AG04450 (cell line): ENCODE data around the gene RPS6KB2. TPM values are rescaled to one million over a fixed set of nuclear protein-coding genes. Genes with fewer than 3 reads are reported as not detected.
A peak's percentile ranks its signal among the peaks of the same experiment; 100 is the strongest.

Experiments
- CTCF ChIA-PET: fragments of 300-600, 350-600 bp; formaldehyde crosslinking; extraction: SDS; loops from one replicate; lab custom pipeline; 2022; ENCODE audit warnings: antibody characterized with exemption, inconsistent platforms; lab: Charles Lee
- POLR2A ChIA-PET: fragments of 350-600 bp; formaldehyde crosslinking; extraction: SDS; loops from one replicate; lab custom pipeline; 2021; ENCODE audit warnings: antibody characterized with exemption, inconsistent platforms; lab: Yijun Ruan, JAX
- DNase-seq: peaks from one replicate; pipeline ENCODE4 v3.0.0-alpha.2; 2011; ENCODE audit warnings: low read depth, low spot score
- H3K27ac ChIP-seq: one replicate; pipeline ENCODE4 v1.5.1; 2012; ENCODE audit warnings: low read depth, low read length, control low read depth
- H3K27me3 ChIP-seq: one replicate; pipeline ENCODE4 v1.6.0; 2012; ENCODE audit warnings: low read length; ENCODE audit not compliant: control insufficient read depth, insufficient read depth
- H3K4me3 ChIP-seq: 2 replicates; pipeline ENCODE4 v1.5.1; 2011; ENCODE audit warnings: mild to moderate bottlenecking, low read depth, low read length, control low read depth
- H3K9me3 ChIP-seq: 2 replicates; pipeline ENCODE4 v1.5.1; 2012; ENCODE audit warnings: low read length; ENCODE audit not compliant: control insufficient read depth, insufficient read depth
- CTCF ChIP-seq: IDR thresholded peaks from 2 replicates; pipeline ENCODE4 v1.5.1; 2011; ENCODE audit warnings: low read depth, low read length, control low read depth, inconsistent platforms
- polyA plus RNA-seq: library from polyadenylated mRNA; depleted of rRNA; stranded (reverse); fragments of >200 nt; gene quantifications from 2 replicates; pipeline ENCODE4 v1.2.3, GENCODE V29; 2011

The RPS6KB2 gene
- polyA plus RNA-seq, 1 experiment = 36.0 TPM

DNA sequence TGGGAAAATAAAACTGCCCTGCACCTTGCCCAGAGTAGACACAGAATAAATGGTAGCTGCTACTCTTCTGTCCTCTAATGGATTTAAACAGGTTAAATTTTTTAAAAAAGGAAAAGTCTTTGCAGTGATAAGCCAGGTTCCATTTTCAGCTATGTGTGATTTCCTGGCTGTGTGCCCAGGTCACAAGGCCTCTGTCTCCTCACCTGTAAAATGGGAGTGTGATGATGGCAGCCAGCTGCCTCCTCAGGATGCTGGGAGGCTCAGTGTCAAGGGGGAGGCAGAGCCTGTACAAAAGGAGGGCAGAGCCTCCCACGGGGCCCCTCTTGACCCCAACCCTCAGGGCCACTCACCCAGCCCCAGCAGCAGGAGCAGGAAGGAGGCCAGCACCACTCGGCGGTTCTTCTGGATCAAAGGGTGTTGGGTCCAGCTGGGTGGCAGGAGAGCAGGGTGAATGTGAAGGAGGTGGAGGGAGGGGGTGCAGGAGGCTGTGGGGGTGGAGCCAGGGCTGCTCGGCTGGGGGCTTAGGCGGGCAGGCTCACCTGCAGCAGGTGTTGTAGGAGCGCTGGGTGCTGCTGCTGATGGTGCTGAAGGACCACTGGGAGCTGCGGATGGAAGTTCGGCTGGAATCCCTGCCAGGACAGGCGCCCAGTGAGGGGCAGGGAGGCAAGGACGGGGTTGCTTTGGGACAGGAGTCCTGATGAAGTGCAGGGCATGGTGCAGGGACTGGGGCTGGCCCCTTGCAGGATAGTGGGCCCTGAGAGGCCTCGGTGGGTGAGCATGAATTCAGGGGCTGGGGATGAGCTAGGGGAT lies 38.9 kb downstream of the RPS6KB2 start:
- Histone ChIP-seq H3K9me3 (peaks cover 10% of the 10 kb centered on the region; the same call in 1 of the 2 replicates), H3K27ac (no peak overlapping the region), H3K4me3 (no peak overlapping the region), H3K27me3 (no peaks in the 10 kb centered on the region)
- CTCF ChIA-PET = interaction anchor here (2.8 kb wide), 1 partner anchor 66 kb away, joined by 15 read pairs; the partner anchor contains the start of gene PPP1CA
- no peak for TF ChIP-seq CTCF
- POLR2A ChIA-PET = interaction anchor here (2.5 kb wide), 1 partner anchor 66 kb away, joined by 11 read pairs; the partner anchor contains the start of gene PPP1CA
- no peak for DNase-seq

DNA sequence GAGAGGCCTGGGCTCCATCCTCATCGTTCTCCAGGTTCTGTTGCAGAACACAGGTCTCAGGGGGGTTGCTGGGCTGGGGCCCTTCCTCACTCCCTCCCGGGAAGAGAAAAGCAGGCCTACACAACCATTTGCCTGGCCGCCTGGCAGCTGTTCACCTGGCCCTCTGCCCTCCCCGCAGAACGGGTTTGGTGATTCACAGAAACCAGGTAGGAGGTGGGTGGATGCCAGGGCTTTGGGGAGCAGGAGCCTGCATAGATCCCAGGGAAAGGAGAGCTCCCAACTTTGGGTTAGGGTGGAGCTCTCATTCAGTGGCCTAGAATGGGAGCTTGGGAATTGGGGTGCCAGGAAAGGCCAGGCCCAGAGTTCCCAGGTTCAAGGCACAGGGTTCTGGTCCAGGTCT lies 39.8 kb downstream of the RPS6KB2 start:
- POLR2A ChIA-PET = interaction anchor here (2.5 kb wide), 1 partner anchor 66 kb away, joined by 11 read pairs; the partner anchor contains the start of gene PPP1CA
- H3K27me3 ChIP-seq = no peaks in the 10 kb centered on the region

DNA sequence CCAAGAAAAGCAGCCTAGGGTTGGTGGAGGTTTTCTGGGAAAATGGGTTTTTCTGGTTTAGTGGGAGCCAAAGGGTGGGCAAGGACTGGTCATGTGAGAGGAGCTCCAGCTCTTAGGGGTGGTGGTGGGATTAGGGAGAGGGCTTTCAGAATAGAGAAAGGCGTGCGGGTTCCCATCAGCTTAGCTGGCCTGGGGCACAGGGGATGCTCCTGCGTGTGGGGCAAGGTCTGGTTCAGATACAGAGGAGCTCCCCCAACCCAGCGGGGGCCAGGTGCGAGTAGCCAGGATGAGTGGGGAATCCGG lies 40.1 kb downstream of the RPS6KB2 start:
- no peak overlapping the region for H3K27ac ChIP-seq
- no peak for DNase-seq
- H3K9me3 ChIP-seq = peaks cover 10% of the 10 kb centered on the region; the same call in 1 of the 2 replicates
- no peak for TF ChIP-seq CTCF
- peaks cover 2% of the 10 kb centered on the region for H3K27me3 ChIP-seq
- H3K4me3 ChIP-seq = peak overlapping the region; percentile 70
- POLR2A ChIA-PET = interaction anchor here (0.7 to 2.5 kb wide), 2 partner anchors 14 to 67 kb away, joined by 3 to 11 read pairs; partner anchors contain the start of genes AIP and PPP1CA
- CTCF ChIA-PET = interaction anchor here (2.8 kb wide), 1 partner anchor 67 kb away, joined by 15 read pairs; the partner anchor contains the start of gene PPP1CA

More for the DNA sequence above, 39.8 kb downstream of the RPS6KB2 start:
- H3K4me3 ChIP-seq = peak overlapping the region; percentile 70
- CTCF ChIA-PET = interaction anchor here (2.8 kb wide), 1 partner anchor 67 kb away, joined by 15 read pairs; the partner anchor contains the start of gene PPP1CA
- peaks cover 10% of the 10 kb centered on the region; the same call in 1 of the 2 replicates for H3K9me3 ChIP-seq
- DNase-seq = no peak
- no peak for TF ChIP-seq CTCF
- no peak overlapping the region for H3K27ac ChIP-seq

DNA sequence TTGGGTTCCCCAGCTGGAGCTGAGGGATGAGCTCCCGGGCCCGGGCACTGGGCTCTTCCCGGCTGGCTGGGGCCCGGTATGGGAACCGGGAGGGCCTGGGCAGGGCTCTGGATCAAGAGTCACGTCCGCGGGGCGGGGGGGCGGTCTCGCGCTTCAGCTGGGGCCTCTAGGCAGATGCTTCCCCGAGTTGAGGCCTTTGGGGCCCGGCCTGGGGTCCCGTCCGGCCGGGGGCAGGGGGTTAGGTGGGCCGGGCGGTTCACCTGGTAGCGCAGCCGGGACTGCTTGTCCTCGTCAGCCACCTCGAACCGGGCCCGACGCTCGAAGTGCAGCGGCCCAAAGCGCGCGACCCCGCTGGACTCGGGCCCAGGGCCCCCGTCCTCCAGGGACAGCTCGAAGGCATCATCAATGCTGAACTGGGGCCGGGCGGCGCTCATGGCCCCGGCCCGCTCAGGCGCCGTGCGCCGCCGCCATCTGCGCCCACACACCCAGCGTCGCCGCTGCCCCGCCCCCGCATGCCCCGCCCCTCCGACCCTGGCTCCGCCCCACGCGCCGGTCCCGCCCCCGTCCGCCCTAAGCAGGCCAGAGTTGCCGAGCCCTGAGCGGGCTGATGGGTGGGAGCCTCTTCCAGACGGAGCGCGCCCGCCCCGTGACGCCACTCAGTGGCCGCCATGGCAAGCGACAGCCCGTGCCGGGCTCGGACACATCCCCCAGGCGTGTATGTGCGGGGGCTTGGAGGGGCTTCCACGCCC lies 40.6 kb downstream of the RPS6KB2 start, which contains the start of gene TMEM134:
TMEM134 (minus strand) TSS at position 493 of the 749 bp plus-strand sequence; CDS start at position 434, 59 bp downstream.
- Histone ChIP-seq H3K27me3 (peaks cover 4% of the 10 kb centered on the region), H3K4me3 (peak within 1 kb of the TSS; percentile 71), H3K27ac (peak within 1 kb of the TSS; percentile 65), H3K9me3 (peaks cover 8% of the 10 kb centered on the region; the same call in 1 of the 2 replicates)
- CTCF ChIA-PET = interaction anchor here (2.8 kb wide), 1 partner anchor 67 kb away, joined by 15 read pairs; the partner anchor contains the start of gene PPP1CA
- POLR2A ChIA-PET = interaction anchor here (0.7 to 2.5 kb wide), 3 partner anchors 14 to 67 kb away, joined by 3 to 11 read pairs (median 4); partner anchors contain the start of genes AIP, CORO1B and PPP1CA
- peak; percentile 69 for DNase-seq
- TF ChIP-seq CTCF = peak; percentile 37
